Measurements from ENCODE around the gene TNFRSF18.

Gene TNFRSF18

DNA sequence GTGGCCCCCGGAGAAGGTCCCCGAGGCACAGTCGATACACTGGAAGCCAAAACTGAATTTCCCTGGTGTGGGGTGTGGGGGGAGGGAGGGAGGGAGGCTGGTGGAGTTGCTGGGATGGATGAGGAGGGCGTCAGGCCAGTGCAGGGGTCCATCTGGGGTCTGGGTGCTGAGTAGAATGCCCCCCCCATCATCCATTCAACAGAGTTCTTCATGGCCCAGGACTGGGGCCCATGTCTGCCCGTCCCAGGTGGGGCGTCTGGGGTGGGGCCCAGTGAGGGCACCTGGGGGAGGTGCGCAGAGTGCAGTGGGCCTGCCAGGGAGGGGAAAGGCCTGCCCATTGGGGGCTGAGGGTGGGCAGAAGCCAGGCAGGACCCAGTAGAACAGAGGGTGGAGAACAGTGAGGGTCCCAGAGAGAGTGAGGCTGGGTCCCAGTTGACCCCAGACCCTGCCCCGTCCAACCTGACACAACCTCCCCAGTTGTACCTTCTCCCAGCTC lies 1.9 kb downstream of the TNFRSF18 start:
- no peak for DNase-seq (ENCODE audit: extremely low read depth, low read depth)
- no peak overlapping the region for H3K4me3 ChIP-seq (replicated peaks; ENCODE audit: low read depth, low read length)
- TF ChIP-seq, protein P1, sequence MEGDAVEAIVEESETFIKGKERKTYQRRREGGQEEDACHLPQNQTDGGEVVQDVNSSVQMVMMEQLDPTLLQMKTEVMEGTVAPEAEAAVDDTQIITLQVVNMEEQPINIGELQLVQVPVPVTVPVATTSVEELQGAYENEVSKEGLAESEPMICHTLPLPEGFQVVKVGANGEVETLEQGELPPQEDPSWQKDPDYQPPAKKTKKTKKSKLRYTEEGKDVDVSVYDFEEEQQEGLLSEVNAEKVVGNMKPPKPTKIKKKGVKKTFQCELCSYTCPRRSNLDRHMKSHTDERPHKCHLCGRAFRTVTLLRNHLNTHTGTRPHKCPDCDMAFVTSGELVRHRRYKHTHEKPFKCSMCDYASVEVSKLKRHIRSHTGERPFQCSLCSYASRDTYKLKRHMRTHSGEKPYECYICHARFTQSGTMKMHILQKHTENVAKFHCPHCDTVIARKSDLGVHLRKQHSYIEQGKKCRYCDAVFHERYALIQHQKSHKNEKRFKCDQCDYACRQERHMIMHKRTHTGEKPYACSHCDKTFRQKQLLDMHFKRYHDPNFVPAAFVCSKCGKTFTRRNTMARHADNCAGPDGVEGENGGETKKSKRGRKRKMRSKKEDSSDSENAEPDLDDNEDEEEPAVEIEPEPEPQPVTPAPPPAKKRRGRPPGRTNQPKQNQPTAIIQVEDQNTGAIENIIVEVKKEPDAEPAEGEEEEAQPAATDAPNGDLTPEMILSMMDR (IDR thresholded peaks at IDR 0.05; ENCODE audit: low read depth, low read length, missing control alignments): no peak

DNA sequence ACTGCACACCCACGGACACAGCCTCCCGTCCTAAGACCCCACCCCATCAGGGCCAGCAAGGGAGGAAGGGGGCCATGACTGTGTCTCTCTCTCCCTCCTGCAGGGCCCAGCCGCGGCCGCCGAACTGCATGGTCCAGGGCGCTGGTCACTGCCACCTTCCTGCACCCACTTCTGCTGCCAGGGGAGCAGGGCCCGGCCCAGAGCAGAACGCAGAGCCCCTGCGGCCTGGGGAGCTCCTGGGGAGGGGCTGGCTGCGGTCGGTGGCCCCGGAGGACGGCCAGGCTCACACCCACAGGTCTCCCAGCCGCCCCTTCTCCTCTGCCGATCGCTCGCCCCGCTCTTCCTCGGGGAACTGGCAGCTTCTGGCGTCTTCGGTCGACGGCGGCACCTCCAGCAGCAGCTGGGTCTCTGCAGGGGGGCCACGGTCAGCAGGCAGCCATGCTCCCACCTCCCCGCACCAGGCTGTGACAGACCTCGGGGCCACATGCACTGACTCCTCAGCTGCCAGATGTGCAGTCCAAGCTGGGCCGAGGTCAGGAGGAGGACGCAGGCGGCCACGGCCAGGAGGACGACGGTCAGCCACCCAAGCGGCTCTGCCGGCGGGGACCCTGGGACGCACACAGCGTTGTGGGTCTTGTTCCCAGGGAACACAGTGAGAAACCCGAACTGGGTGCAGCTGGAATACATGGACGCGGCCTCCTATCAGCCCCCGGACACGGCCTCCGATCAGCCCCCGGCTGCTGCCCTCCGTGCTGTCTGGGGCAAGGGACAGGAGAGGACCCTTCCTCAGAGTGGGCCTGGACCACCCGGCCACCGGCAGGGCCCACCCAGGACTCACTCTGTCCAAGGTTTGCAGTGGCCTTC lies 2.6 kb downstream of the TNFRSF18 start:
- DNase-seq (ENCODE audit: extremely low read depth, low read depth): no peak
- TF ChIP-seq, protein P1 (IDR thresholded peaks at IDR 0.05; ENCODE audit: low read depth, low read length, missing control alignments): no peak
- no peak overlapping the region for H3K4me3 ChIP-seq (replicated peaks; ENCODE audit: low read depth, low read length)

DNA sequence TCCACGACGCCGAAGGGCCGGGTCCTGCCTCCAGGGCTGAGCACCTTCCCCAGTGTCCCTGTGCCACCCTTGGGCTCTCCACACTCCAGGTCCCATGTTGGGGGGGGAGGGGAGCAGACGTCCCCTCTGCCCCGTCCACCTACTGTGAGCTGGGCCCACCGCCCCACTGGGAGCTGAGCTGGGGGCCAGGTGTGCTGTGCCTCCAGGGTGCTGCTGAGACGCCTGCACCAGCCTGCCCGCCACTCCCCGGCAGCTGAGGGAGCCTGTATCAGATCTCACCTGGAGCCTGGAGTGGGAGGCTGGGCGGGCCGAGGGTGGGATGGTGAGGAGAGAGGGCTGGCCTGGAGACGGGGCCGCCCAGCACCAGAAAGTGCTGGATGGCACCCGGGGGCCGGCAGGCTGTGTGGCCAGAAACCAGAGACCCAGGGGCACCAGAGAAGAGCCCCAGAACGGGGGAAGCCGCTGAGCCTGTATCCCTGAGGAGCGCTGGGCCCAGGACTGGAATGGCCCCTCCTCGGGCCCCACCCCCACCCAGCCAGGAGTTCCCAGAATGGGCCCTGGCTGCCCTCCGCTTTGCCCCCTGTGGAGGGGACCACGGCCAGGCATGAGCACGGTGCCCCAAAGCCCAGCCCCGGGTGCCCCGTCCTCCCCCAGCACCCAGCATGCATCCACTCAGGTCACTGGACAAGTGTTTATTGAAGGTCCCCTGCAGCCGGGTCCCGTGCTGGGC lies 3.4 kb downstream of the TNFRSF18 start:
- no peak overlapping the region for H3K4me3 ChIP-seq (replicated peaks; ENCODE audit: low read depth, low read length)
- no peak for DNase-seq (ENCODE audit: extremely low read depth, low read depth)
- TF ChIP-seq, protein P1 (IDR thresholded peaks at IDR 0.05; ENCODE audit: low read depth, low read length, missing control alignments): no peak

DNA sequence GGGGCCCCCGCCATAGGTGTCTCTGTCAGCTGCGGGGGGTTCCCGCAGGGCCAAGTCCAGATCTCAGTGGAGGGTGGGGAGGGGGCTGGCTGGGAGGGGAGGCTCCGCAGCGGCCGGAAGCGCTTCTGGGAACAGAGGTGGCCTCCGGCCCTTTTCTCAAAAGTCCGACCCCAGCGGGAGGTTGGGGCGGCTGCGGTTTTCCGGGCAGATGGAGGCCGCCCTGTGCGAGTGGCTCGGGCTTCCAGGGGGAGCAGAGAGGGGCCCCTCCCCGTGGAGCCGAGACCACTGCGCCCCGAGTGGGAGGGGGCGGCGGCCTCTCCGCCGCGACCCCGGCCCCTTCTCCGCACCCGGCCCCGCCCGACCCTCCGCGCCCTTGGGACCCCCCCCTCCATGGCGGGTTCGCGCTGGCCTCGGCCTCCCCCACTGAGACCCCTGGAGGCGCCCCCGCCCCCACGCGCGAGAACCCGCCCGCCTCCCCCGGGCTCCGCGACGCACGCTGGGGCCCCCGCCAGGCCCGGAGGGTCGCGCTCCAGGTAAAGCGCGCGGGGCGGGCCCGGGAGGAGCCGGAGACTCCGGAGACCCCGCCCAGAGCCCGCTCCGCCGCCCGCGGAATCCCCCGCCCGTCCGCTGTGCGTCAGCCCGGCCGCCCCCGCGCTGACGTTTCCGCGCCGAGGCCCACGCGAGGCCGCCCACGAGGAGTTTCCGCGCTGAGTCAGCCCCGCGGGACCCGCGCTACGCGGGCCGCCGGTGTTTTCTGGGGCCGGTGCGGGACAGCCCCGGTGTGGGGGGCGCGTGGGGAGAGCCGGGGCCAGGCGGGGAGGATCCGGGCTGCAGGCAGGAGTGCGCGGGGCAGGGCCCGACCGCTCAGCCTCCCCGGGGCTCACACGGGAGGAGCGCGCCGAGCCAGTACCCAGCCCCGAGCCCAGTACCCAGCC lies 5.2 kb downstream of the TNFRSF18 start:
- TF ChIP-seq, protein P1 (IDR thresholded peaks at IDR 0.05; ENCODE audit: low read depth, low read length, missing control alignments): no peak
- DNase-seq (ENCODE audit: extremely low read depth, low read depth): no peak
- 0 out of 2 replicates have a peak overlapping the region, but pooled peaks have one; percentile 11 for H3K4me3 ChIP-seq (replicated peaks; ENCODE audit: low read depth, low read length)

DNA sequence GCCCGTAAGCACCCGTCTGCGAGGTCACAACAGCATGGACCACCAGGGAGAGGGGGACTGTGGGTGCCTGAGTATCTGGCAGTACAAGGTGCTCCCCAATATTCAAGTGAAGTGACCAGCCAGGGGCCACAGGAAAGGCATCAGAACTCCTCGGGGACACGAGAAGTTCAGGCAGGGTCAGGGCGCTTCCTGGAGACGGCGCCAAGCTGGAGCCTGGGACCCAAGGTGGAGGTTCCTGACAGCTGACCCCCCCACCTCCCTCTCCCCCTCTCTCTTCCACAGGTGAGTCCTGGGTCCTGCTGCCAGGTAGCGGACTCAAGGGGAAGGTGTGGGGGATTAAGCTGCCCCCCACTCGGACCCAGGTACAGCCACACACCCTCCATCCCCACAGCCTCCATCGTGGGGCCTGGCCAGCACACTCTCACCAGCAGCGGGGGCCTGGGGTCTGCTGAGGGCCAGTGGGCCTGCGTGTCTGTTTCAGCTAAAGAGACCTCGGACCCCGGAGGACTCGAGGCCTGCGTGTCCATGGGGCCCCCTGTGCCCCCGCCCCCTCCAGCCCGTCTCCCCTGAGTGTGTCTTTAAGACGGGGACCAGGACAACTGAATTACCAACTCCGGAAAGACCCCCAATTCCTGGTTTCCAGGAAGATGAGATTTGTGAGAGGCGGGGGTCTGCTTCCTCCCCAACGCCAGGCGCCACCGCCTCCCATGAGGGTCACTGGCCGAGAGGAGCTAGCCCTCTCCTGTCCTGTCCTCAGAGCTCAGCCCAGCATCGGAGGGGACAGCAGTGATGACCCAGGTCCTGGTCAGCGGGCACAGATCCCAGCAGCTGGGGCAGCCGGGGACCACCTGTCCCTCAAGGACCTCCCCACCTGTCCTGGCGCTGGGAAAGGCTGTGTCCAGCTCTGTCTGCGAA lies 6.2 kb downstream of the TNFRSF18 start:
- no peak for DNase-seq (ENCODE audit: extremely low read depth, low read depth)
- TF ChIP-seq, protein P1 (IDR thresholded peaks at IDR 0.05; ENCODE audit: low read depth, low read length, missing control alignments): no peak
- no peak overlapping the region for H3K4me3 ChIP-seq (replicated peaks; ENCODE audit: low read depth, low read length)

Data from HFF-Myc (cell line).